SH-SY5Y (cell line): ENCODE data around the gene NMUR1.

ENCODE experiments used
- GATA2 ChIP-seq: IDR thresholded peaks from 2 replicates; pipeline ENCODE4 v1.6.1; 2011; ENCODE audit warnings: mild to moderate bottlenecking, low read depth, low read length
- GATA3 ChIP-seq: IDR thresholded peaks from 2 replicates; pipeline ENCODE4 v1.6.1; 2011; ENCODE audit warnings: low read depth, mild to moderate bottlenecking, low read length, moderate library complexity

DNA sequence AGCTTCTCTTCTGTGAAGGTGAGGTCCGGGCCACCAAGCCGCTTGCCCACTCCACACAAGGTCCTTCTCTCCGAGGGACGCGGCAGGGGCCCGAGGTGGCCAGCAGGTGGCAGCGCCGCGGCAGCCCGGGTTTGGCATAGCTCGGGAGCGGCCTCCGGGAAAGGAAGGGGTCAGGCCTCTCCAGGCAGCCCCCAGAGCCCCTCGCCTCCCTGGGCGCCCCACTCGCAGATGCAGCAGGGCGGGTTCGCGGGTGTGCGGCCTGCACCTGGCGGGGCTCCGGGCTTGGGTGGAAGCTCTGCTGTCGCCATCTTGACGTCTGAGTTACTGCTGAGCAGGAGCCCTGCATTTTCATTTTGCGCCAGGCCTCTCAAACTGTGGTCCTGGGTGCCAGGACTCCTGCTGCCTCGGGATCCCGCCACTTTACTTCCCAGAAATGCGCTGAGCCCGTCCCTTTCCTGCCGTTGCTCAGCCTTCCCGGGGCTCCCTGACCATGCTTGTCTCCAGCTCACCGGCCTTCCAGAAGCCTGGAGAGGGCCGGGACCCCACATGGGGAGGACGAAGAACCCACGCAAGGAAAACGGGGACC is 47.3 kb downstream of the NMUR1 start:
- no peak for TF ChIP-seq GATA3
- no peak for TF ChIP-seq GATA2
